Ishikawa (cell line): ENCODE results near the gene IL1RAPL1.

Experiments
- CEBPB ChIP-seq: IDR thresholded peaks from 2 replicates; pipeline ENCODE4 v1.6.1; 2012
- CREB1 ChIP-seq: IDR thresholded peaks from 2 replicates; pipeline ENCODE4 v1.6.1; 2012; ENCODE audit warnings: low read depth
- EP300 ChIP-seq: IDR thresholded peaks from 2 replicates; pipeline ENCODE4 v1.6.1; 2012; ENCODE audit warnings: borderline replicate concordance
- FOXM1 ChIP-seq: IDR thresholded peaks from 2 replicates; pipeline ENCODE4 v1.6.1; 2012; ENCODE audit warnings: low read depth, borderline replicate concordance
- NFIC ChIP-seq: IDR thresholded peaks from 2 replicates; pipeline ENCODE4 v1.6.1; 2012
- RAD21 ChIP-seq: IDR thresholded peaks from 2 replicates; pipeline ENCODE4 v1.6.1; 2012; ENCODE audit warnings: low read depth
- TCF12 ChIP-seq: IDR thresholded peaks from 2 replicates; pipeline ENCODE4 v1.6.1; 2012; ENCODE audit warnings: low read depth
- YY1 ChIP-seq: IDR thresholded peaks from 2 replicates; pipeline ENCODE4 v1.6.1; 2012; ENCODE audit warnings: low read depth
- ZBTB7A ChIP-seq: IDR thresholded peaks from 2 replicates; pipeline ENCODE4 v1.6.1; 2012; ENCODE audit warnings: low read depth
- TF ChIP-seq, protein P1 (sequence below): IDR thresholded peaks from 2 replicates; pipeline ENCODE4 v1.6.1; 2012; ENCODE audit warnings: low read depth, mild to moderate bottlenecking
- TF ChIP-seq, protein P2 (sequence below): IDR thresholded peaks from 2 replicates; pipeline ENCODE4 v1.6.1; 2012

DNA sequence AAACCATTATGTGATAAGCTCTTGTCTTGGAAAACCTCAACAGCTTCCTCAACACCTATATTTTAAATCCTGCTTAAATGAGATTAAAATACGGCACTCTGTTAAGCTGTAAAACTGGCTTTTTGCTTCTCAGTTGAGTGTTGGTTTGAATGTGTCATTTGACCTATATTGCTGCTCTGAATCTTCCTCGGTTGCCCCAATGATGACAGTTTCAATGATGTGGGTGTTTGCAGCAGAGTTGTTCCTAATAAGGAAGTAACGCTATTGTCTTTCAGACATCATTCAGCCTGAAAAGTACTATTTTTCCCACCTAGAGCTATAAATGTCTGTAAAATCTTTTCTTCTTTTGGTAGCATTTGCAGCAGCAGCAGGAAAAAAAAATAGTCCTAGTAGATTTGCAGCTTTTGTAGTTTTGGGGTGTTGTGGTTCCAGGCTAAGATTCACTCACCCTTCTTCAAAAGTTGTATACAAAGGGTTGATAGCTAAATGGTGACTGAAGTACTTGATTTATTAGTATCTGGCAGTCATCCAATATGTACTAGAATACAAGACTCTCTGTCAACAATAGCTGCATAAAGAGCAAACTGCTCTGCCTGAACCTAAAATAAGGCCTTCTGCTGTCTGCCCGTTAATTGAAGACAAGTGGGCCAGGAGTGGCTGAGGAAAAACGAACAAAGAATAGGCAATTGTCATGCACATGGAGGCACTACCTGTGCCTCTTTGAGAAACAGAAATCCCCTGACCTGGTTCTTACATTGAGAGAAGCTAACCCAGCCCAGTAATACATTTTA lies 333.1 kb downstream of the IL1RAPL1 start:
- TF ChIP-seq, protein P1, sequence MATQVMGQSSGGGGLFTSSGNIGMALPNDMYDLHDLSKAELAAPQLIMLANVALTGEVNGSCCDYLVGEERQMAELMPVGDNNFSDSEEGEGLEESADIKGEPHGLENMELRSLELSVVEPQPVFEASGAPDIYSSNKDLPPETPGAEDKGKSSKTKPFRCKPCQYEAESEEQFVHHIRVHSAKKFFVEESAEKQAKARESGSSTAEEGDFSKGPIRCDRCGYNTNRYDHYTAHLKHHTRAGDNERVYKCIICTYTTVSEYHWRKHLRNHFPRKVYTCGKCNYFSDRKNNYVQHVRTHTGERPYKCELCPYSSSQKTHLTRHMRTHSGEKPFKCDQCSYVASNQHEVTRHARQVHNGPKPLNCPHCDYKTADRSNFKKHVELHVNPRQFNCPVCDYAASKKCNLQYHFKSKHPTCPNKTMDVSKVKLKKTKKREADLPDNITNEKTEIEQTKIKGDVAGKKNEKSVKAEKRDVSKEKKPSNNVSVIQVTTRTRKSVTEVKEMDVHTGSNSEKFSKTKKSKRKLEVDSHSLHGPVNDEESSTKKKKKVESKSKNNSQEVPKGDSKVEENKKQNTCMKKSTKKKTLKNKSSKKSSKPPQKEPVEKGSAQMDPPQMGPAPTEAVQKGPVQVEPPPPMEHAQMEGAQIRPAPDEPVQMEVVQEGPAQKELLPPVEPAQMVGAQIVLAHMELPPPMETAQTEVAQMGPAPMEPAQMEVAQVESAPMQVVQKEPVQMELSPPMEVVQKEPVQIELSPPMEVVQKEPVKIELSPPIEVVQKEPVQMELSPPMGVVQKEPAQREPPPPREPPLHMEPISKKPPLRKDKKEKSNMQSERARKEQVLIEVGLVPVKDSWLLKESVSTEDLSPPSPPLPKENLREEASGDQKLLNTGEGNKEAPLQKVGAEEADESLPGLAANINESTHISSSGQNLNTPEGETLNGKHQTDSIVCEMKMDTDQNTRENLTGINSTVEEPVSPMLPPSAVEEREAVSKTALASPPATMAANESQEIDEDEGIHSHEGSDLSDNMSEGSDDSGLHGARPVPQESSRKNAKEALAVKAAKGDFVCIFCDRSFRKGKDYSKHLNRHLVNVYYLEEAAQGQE: no peak
- TF ChIP-seq FOXM1 (no peak), EP300 (no peak), RAD21 (no peak), NFIC (no peak), CREB1 (no peak), YY1 (no peak), ZBTB7A (no peak), CEBPB (no peak), TCF12 (no peak)
- TF ChIP-seq, protein P2, sequence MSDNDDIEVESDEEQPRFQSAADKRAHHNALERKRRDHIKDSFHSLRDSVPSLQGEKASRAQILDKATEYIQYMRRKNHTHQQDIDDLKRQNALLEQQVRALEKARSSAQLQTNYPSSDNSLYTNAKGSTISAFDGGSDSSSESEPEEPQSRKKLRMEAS: no peak
